Stimulated activated CD4-positive, alpha-beta T cell treated with anti-CD3 and anti-CD28 coated beads, Interleukin-12 subunit alpha, Interleukin-12 subunit beta, amount 100 ng/mL, for 4 hours (primary cell): ENCODE data around the gene IFT20.

ENCODE experiments used
- DNase-seq: peaks from one replicate; pipeline ENCODE4 v3.0.0-alpha.2; 2020

IFT20 gene

GRCh38 chr17:28335201-28335958 is at the start of gene IFT20, which contains the start of gene TNFAIP1:
TSS of gene IFT20 (minus strand) at chr17:28335472. CDS start at chr17:28331985, 3,487 bp downstream.
TSS of gene TNFAIP1 (plus strand) at chr17:28335761. CDS start at chr17:28339522, 3,761 bp downstream.
- peak; percentile 93 for DNase-seq

GRCh38 chr17:28385037-28385400 is 49.7 kb upstream of the IFT20 start:
- no peak for DNase-seq

GRCh38 chr17:28384281-28385036 is 49.2 kb upstream of the IFT20 start:
- peak; percentile 53 for DNase-seq

- DNase-seq = no peak
Measured at GRCh38 chr17:28381141-28381825, 46.0 kb upstream of the IFT20 start.

GRCh38 chr17:28379814-28380801 is 44.8 kb upstream of the IFT20 start:
- no peak for DNase-seq

GRCh38 chr17:28372945-28373274 is 37.6 kb upstream of the IFT20 start:
- no peak for DNase-seq

- DNase-seq = no peak
Measured at GRCh38 chr17:28372203-28372944, 37.1 kb upstream of the IFT20 start.

GRCh38 chr17:28371245-28372202 is 36.3 kb upstream of the IFT20 start, which contains the start of gene SARM1:
TSS of gene SARM1 (plus strand) at chr17:28371694. CDS start at chr17:28372033, 339 bp downstream.
- DNase-seq = peak; percentile 80

GRCh38 chr17:28370744-28371103 is 35.5 kb upstream of the IFT20 start:
- no peak for DNase-seq

GRCh38 chr17:28370035-28370743 is 34.9 kb upstream of the IFT20 start, which contains the start of gene VTN:
TSS of gene VTN (minus strand) at chr17:28370307. CDS start at chr17:28370203, 104 bp downstream.
- no peak for DNase-seq

- DNase-seq = no peak
Measured at GRCh38 chr17:28369684-28370034, 34.4 kb upstream of the IFT20 start.

GRCh38 chr17:28368915-28369683 is 33.8 kb upstream of the IFT20 start:
- no peak for DNase-seq

- no peak for DNase-seq
Measured at GRCh38 chr17:28368306-28368831, 33.1 kb upstream of the IFT20 start.

- DNase-seq = no peak
Measured at GRCh38 chr17:28367641-28368305, 32.5 kb upstream of the IFT20 start.

GRCh38 chr17:28366605-28367004 is 31.3 kb upstream of the IFT20 start:
- DNase-seq = no peak

GRCh38 chr17:28365487-28365886 is 30.2 kb upstream of the IFT20 start:
- DNase-seq = no peak

GRCh38 chr17:28364665-28365363 is 29.5 kb upstream of the IFT20 start, which contains the start of gene SEBOX:
TSS of gene SEBOX (minus strand) at chr17:28365199. CDS start at chr17:28365151, 48 bp downstream.
- no peak for DNase-seq
